K562 (cell line): ENCODE results near the gene ARHGEF16. TPM values are rescaled to one million over a fixed set of nuclear protein-coding genes. Genes with fewer than 3 reads are reported as not detected.

ENCODE experiments used
- ATAC-seq: fragments of 200-7000 bp; cut with Tn5 transposase; 3 replicates; pipeline ENCODE4 v1.9.1; 2020; ENCODE audit warnings: moderate library complexity
- BruUV-seq: library from RNA; stranded (reverse); fragments of 400-500 nt; replicated peaks from 2 replicates; lab custom pipeline; 2021; lab: Mats Ljungman, UMichigan
- CTCF ChIA-PET: fragments of 300-600 bp; formaldehyde crosslinking; extraction: SDS; loops from one replicate; lab custom pipeline; 2021; ENCODE audit warnings: low intra/inter-chr PET ratio; lab: Yijun Ruan, JAX
- POLR2A ChIA-PET: fragments of 300-600, 350-650 bp; sonication (Branson Sonifier 250); formaldehyde crosslinking; extraction: SDS; loops from one replicate; lab custom pipeline; 2021; ENCODE audit warnings: antibody characterized with exemption, inconsistent platforms; lab: Yijun Ruan, JAX
- DNase-seq, 4 experiments: peaks; one replicate each; pipeline versions ENCODE4 v3.0.0 to v3.0.0-alpha.2; 2011 to 2018; ENCODE audit warnings: low spot score in 3 of 4, mixed read lengths in 3 of 4; ENCODE audit errors: extremely low read depth in 1 of 4
- FAIRE-seq: peaks from 2 replicates; lab custom pipeline; 2011; peaks lifted over from hg19 to GRCh38; lab: Jason Lieb, UNC
- H2AFZ ChIP-seq: 2 replicates; pipeline ENCODE4 v1.6.0; 2011; ENCODE audit warnings: low read depth, low read length, control low read depth, inconsistent platforms
- H3K27ac ChIP-seq: fragments of 200-600 bp; 3 replicates; pipeline ENCODE4 v1.8.0; 2011; ENCODE audit warnings: low read depth, mild to moderate bottlenecking, control low read depth, inconsistent platforms, low read length, moderate library complexity, mixed read lengths; ENCODE audit errors: extremely low read depth
- H3K27me3 ChIP-seq, 2 experiments: fragments of 300-600 bp in 1 of 2; 2 replicates in 1 of 2; 3 replicates in 1 of 2; pipeline versions ENCODE4 v1.6.0 to v1.8.0; 2011; ENCODE audit warnings: inconsistent platforms in 2 of 2, low read length in 2 of 2, mild to moderate bottlenecking in 1 of 2, mixed read lengths in 1 of 2, moderate library complexity in 1 of 2; ENCODE audit not compliant: control insufficient read depth in 2 of 2, insufficient read depth in 2 of 2
- H3K36me3 ChIP-seq: fragments of 300-600 bp; 3 replicates; pipeline ENCODE4 v1.8.0; 2011; ENCODE audit warnings: mild to moderate bottlenecking, low read length, inconsistent platforms; ENCODE audit not compliant: control insufficient read depth, insufficient read depth
- H3K4me1 ChIP-seq, 2 experiments: fragments of 200-600 bp in 1 of 2; replicated peaks in 1 of 2; 2 replicates in 1 of 2; 3 replicates in 1 of 2; pipeline versions ENCODE4 v1.5.1 to v1.8.0; 2011; ENCODE audit warnings: inconsistent platforms in 2 of 2, low read length in 2 of 2, mild to moderate bottlenecking in 1 of 2, mixed read lengths in 1 of 2, moderate library complexity in 1 of 2; ENCODE audit not compliant: control insufficient read depth in 2 of 2, insufficient read depth in 2 of 2
- H3K4me2 ChIP-seq: 2 replicates; pipeline ENCODE4 v1.6.1; 2011; ENCODE audit warnings: low read length, control low read depth, inconsistent platforms, mixed read lengths; ENCODE audit not compliant: insufficient read depth
- H3K4me3 ChIP-seq: fragments of 200-600 bp; sonication (generic), shearing (Covaris generic); 2 replicates; pipeline ENCODE4 v1.5.1; 2016; ENCODE audit warnings: control low read depth, inconsistent platforms
- H3K79me2 ChIP-seq: fragments of 200-600 bp; 3 replicates; pipeline ENCODE4 v1.8.0; 2011; ENCODE audit warnings: low read length, inconsistent platforms; ENCODE audit not compliant: control insufficient read depth, insufficient read depth
- H3K9ac ChIP-seq, 2 experiments: 2 replicates each; pipeline versions ENCODE4 v1.6.0 to v1.6.1; 2011; ENCODE audit warnings: low read depth in 2 of 2, low read length in 2 of 2, control low read depth in 1 of 2, inconsistent platforms in 1 of 2, mild to moderate bottlenecking in 1 of 2, mixed read lengths in 1 of 2; ENCODE audit not compliant: insufficient read depth in 1 of 2
- H3K9me1 ChIP-seq: one replicate; pipeline ENCODE4 v1.6.0; 2011; ENCODE audit warnings: inconsistent platforms, mild to moderate bottlenecking, low read length, moderate library complexity; ENCODE audit not compliant: control insufficient read depth, insufficient read depth
- H3K9me3 ChIP-seq: replicated peaks from 2 replicates; pipeline ENCODE4 v1.5.1; 2011; ENCODE audit warnings: low read depth, low read length, inconsistent platforms; ENCODE audit not compliant: control insufficient read depth, insufficient read depth
- H4K20me1 ChIP-seq: replicated peaks from 2 replicates; pipeline ENCODE4 v1.6.1; 2011; ENCODE audit warnings: low read length, inconsistent platforms, mixed read lengths; ENCODE audit not compliant: control insufficient read depth, insufficient read depth
- CBFB ChIP-seq: sonication (generic); formaldehyde crosslinking; IDR thresholded peaks from 2 replicates; pipeline ENCODE4 v1.4.0; 2020; ENCODE audit warnings: mild to moderate bottlenecking, missing genetic modification reagents
- GABPA ChIP-seq: fragments of 200-800 bp; sonication (Bioruptor generic); conservative IDR thresholded peaks from 2 replicates; pipeline ENCODE4 v1.6.1; 2016; ENCODE audit warnings: low read depth, missing genetic modification characterization, missing compliant biosample characterization
- IRF2 ChIP-seq: sonication (generic); formaldehyde crosslinking; IDR thresholded peaks from 2 replicates; pipeline ENCODE4 v1.8.1; 2022; ENCODE audit warnings: mild to moderate bottlenecking, missing genetic modification reagents
- JUND ChIP-seq, 2 experiments: IDR thresholded peaks; 2 replicates in 1 of 2; 3 replicates in 1 of 2; pipeline ENCODE4 v1.6.1; 2011; ENCODE audit warnings: borderline replicate concordance in 2 of 2, low read depth in 2 of 2, low read length in 2 of 2, improper control_type of control experiment in 1 of 2, missing biosample characterization in 1 of 2, missing genetic modification characterization in 1 of 2, missing genetic modification reagents in 1 of 2
- MAFF ChIP-seq: IDR thresholded peaks from 2 replicates; pipeline ENCODE4 v1.6.1; 2012; ENCODE audit warnings: low read length, improper control_type of control experiment
- MED1 ChIP-seq: sonication (generic); formaldehyde crosslinking; IDR thresholded peaks from 2 replicates; pipeline ENCODE4 v1.8.1; 2023; ENCODE audit warnings: missing genetic modification reagents, borderline replicate concordance
- SRSF3 ChIP-seq: fragments of 200-400 bp; formaldehyde crosslinking; IDR thresholded peaks from 2 replicates; pipeline ENCODE4 v1.6.1; 2016; ENCODE audit warnings: mild to moderate bottlenecking, low read length, moderate library complexity; ENCODE audit not compliant: insufficient read depth
- ZHX1 ChIP-seq: fragments of 150-350 bp; conservative IDR thresholded peaks from 2 replicates; pipeline ENCODE4 v1.6.1; 2014; ENCODE audit warnings: low read length
- WGBS: fragments of 100-300 bp; shearing (Covaris generic); methylation state at CpG from one replicate; pipeline ENCODE4 v1.1.6; 2016; ENCODE audit warnings: low coverage, mixed read lengths; ENCODE audit not compliant: insufficient coverage; ENCODE audit errors: missing lambda C conversion rate; 5-methylcytosine and 5-hydroxymethylcytosine counted together
- in situ Hi-C: fragments of 300-500 bp; cut with MboI; formaldehyde crosslinking; loops from 4 replicates; pipeline ENCODE4 v1.15.0; 2018; ENCODE audit warnings: inconsistent platforms, mixed read lengths
- intact Hi-C: fragments of 100-400 bp; cut with micrococcal nuclease; formaldehyde crosslinking; loops from 2 replicates; pipeline ENCODE4 v1.14.2; 2022
- polyA plus RNA-seq, 8 experiments: library from polyadenylated mRNA; depleted of rRNA in 4 of 8; stranded (reverse) in 5 of 8; unstranded in 3 of 8; fragments of >200 nt; fragmentation: Nextera tagmentation in 2 of 8; fragmentation: Illumina TruSeq in 1 of 8; extraction: Ambion mirVana in 2 of 8; extraction: Trizol in 1 of 8; gene quantifications; 2 replicates each; pipeline versions ENCODE4 v1.2.1 to v1.2.3, GENCODE V29; 2011 to 2014; ENCODE audit warnings: inconsistent platforms in 1 of 8, missing spikeins in 1 of 8
- total RNA-seq, 7 experiments: library from RNA; depleted of rRNA in 6 of 7; stranded (reverse); fragments of >200 nt in 6 of 7; fragmentation: Illumina TruSeq in 2 of 7; extraction: Trizol in 2 of 7; gene quantifications; 2 replicates each; pipeline versions ENCODE4 v1.2.1 to v1.2.3, GENCODE V29; 2011 to 2021; ENCODE audit warnings: low replicate concordance in 1 of 7
- TF ChIP-seq, protein P1 (sequence below): fragments of 450-650 bp; conservative IDR thresholded peaks from 2 replicates; pipeline ENCODE4 v1.6.1; 2016; ENCODE audit warnings: missing genetic modification characterization, low read depth, mild to moderate bottlenecking, missing compliant biosample characterization, moderate library complexity

Gene ARHGEF16
- total and polyA plus RNA-seq, 9 of the 15 experiments (the other 6 are each of a cell fraction or from before 2014, with no cell fraction given): 0.15 to 1.2 (median 0.49) TPM; not detected in 2

- H4K20me1 ChIP-seq: peaks cover 18% of the 10 kb centered on the region; the same call in 1 of the 2 replicates
- 0% methylated on average over 22 of the region's 31 CpGs for WGBS
- in situ Hi-C loops: no loop called here
Measured at GRCh38 chr1:3504151-3504821, 49.8 kb downstream of the ARHGEF16 start.

More at GRCh38 chr1:3504151-3504821, 49.8 kb downstream of the ARHGEF16 start:
- FAIRE-seq: no peak
- BruUV-seq: no TSS peak
- Histone ChIP-seq H3K4me1 (peaks cover 0 to 38% of the 10 kb centered on the region in 2 experiments; a peak in 1 of 5 replicates), H3K36me3 (no peaks in the 10 kb centered on the region), H3K9me3 (no peaks in the 10 kb centered on the region), H3K27me3 (peaks cover 0 to 44% of the 10 kb centered on the region in 2 experiments; a peak in 4 of 5 replicates), H3K4me3 (no peak overlapping the region), H3K9me1 (no peaks in the 10 kb centered on the region), H2AFZ (no peak overlapping the region), H3K9ac (no peak overlapping the region), H3K4me2 (no peak overlapping the region), H3K79me2 (no peaks in the 10 kb centered on the region), H3K27ac (no peak overlapping the region)
- no peak for TF ChIP-seq IRF2 (CRISPR knock-in tag)
- no peak for TF ChIP-seq SRSF3
- TF ChIP-seq GABPA: no peak
- TF ChIP-seq CBFB (CRISPR knock-in tag): no peak
- no peak for TF ChIP-seq JUND (IDR thresholded peaks at IDR 0.05; ENCODE audit: borderline replicate concordance, low read depth, low read length)
- TF ChIP-seq JUND (tag; IDR thresholded peaks at IDR 0.05; ENCODE audit: borderline replicate concordance, low read depth, low read length): no peak
- TF ChIP-seq MAFF: no peak
- TF ChIP-seq, protein P1, sequence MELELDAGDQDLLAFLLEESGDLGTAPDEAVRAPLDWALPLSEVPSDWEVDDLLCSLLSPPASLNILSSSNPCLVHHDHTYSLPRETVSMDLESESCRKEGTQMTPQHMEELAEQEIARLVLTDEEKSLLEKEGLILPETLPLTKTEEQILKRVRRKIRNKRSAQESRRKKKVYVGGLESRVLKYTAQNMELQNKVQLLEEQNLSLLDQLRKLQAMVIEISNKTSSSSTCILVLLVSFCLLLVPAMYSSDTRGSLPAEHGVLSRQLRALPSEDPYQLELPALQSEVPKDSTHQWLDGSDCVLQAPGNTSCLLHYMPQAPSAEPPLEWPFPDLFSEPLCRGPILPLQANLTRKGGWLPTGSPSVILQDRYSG: no peak
- no peak for TF ChIP-seq MED1
- no peak for TF ChIP-seq ZHX1
- intact Hi-C loops: no loop called here
- CTCF ChIA-PET: no interaction called here
- ATAC-seq: no peak
- no peak for DNase-seq
- POLR2A ChIA-PET: interaction anchor here (0.5 to 1.2 kb wide), 2 partner anchors 14 to 55 kb away, joined by 3 to 4 read pairs; no protein-coding TSS in a partner anchor
